ENCODE results near the gene UNC5A. TPM values are rescaled to one million over a fixed set of nuclear protein-coding genes. Genes with fewer than 3 reads are reported as not detected.

Gene UNC5A
- total RNA-seq, 2 experiments from 2014 or later, result not detected

- DNase-seq (no peak), ATAC-seq (no peak)
- Mint-ChIP-seq H3K27me3 (no peaks in the 10 kb centered on the region), H3K9me3 (ENCODE audit: low read depth) (no peaks in the 10 kb centered on the region), H3K36me3 (ENCODE audit: low read depth) (no peaks in the 10 kb centered on the region), H3K27ac (no peak overlapping the region), H3K4me3 (no peak overlapping the region), H3K4me1 (peaks cover 2% of the 10 kb centered on the region)
- POLR2A ChIA-PET, result no interaction called here
- CTCF ChIA-PET, result no interaction called here
- intact Hi-C loops (cut with DNase I, micrococcal nuclease), result no loop called here
Measured at GRCh38 chr5:176889321-176890280, 79.2 kb downstream of the UNC5A start.

DNA sequence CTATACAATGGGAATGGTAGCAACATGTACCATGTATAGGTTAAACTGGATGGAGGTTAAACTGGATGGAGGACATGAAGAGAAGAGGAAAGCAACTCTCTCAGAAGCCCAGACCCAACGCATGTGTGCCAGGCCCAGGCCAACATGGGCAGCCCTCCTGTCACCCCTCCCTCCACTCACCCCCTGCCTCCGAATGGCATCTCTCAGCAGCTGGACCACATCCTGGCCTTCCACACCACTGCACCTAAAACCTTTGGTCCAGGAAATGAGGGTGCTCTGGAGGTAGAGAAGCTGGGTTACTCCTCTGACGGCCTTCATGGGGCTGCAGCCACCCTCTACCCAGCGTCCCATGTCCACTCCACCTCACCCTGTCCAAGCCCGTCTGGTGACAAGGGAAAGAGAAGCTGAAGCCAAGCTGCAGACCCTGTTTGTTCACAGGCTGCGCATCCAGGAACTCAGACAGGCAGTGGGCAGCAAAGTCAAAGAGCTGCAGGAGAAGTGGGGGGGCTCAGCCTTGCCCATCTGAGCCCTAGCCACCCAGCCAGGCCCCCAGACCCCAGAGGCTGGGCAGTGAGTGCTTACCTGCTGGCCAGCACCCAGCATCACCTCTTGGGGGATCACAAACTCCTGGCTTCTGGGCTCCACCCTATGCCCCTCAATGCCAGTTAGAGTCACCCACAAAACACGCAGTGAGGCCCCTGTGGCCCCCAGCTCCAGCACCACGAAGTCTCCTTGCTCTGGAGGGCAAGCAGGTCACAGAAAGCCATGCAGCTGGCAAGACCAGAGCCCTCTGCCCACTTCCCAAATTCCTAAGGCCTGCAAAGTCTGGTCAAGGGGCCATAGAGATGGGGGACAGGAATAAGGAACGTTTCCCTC, 80.3 kb downstream of the UNC5A start:
- ATAC-seq, result no peak
- no peaks in the 10 kb centered on the region for H3K4me1 Mint-ChIP-seq
- ChIA-PET CTCF (no interaction called here), POLR2A (no interaction called here)
- H3K36me3 Mint-ChIP-seq (ENCODE audit: low read depth), result no peaks in the 10 kb centered on the region
- no peaks in the 10 kb centered on the region for H3K27me3 Mint-ChIP-seq
- intact Hi-C loops (cut with DNase I, micrococcal nuclease), result no loop called here
- no peaks in the 10 kb centered on the region for H3K9me3 Mint-ChIP-seq (ENCODE audit: low read depth)
- H3K27ac Mint-ChIP-seq, result no peak overlapping the region
- DNase-seq, result no peak
- H3K4me3 Mint-ChIP-seq, result no peak overlapping the region

DNA sequence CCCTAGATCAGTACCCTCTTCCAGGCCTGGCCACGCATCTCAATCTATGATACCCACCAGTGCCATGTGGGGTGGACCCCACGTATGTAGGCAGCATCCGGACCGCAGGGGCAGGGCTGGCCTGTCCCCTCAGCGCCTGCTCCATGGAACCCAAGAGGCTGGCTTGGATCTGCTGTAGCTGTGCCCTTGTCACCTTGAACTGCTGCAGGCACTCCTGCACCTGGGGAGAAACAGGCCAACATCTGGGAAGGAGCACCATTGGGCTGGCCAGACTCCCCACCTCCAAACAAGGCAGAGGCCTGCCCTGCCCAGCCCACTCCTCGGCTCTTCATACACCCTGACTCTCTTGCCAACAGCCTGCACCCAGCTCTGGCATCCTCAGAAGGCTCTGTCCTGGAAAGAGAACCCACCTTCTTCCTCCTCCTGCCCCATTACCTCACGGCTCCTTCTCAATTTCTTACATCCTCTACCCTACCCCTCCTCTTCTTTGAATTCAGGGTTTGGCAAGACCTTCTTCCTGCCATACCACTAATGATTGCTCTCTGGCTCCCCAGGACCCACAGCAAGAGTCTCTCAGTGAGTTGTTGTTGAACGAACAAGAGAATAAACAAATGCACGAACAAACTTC, 81.1 kb downstream of the UNC5A start:
- intact Hi-C loops (cut with DNase I, micrococcal nuclease), result no loop called here
- Mint-ChIP-seq H3K9me3 (ENCODE audit: low read depth) (no peaks in the 10 kb centered on the region), H3K27me3 (no peaks in the 10 kb centered on the region), H3K36me3 (ENCODE audit: low read depth) (no peaks in the 10 kb centered on the region), H3K27ac (no peak overlapping the region), H3K4me1 (no peaks in the 10 kb centered on the region), H3K4me3 (no peak overlapping the region)
- ATAC-seq, result no peak
- no peak for DNase-seq
- CTCF ChIA-PET, result no interaction called here
- POLR2A ChIA-PET, result no interaction called here

DNA sequence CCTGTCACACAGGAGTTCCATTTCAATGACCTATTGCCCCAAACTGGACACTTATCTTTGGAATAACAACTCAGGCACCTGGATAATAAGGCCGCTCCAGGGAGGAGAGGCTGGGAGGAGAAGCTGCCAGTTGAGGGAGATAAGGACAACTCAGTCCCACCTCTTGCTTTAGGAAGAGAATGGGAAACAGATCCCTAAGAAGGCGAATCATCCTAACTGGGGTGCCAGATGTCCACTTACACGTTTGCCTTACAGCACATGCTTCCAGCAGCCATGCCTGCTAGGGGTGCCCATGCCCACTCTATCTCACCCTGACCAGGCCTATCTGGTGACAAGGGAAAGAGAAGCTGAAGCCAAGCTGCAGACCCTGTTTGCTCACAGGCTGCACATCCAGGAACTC, 82.3 kb downstream of the UNC5A start:
- no peaks in the 10 kb centered on the region for H3K36me3 Mint-ChIP-seq (ENCODE audit: low read depth)
- H3K27ac Mint-ChIP-seq, result no peak overlapping the region
- POLR2A ChIA-PET, result no interaction called here
- DNase-seq, result no peak
- H3K4me3 Mint-ChIP-seq, result no peak overlapping the region
- ATAC-seq, result no peak
- intact Hi-C loops (cut with DNase I, micrococcal nuclease), result no loop called here
- no peaks in the 10 kb centered on the region for H3K9me3 Mint-ChIP-seq (ENCODE audit: low read depth)
- no peaks in the 10 kb centered on the region for H3K27me3 Mint-ChIP-seq
- CTCF ChIA-PET, result interaction anchor here (0.7 kb wide), 1 partner anchor 209 kb away, joined by 3 read pairs; no protein-coding TSS in a partner anchor
- peaks cover 3% of the 10 kb centered on the region for H3K4me1 Mint-ChIP-seq

- H3K27ac Mint-ChIP-seq, result no peak overlapping the region
- H3K4me3 Mint-ChIP-seq, result no peak overlapping the region
- ChIA-PET POLR2A (no interaction called here), CTCF (interaction anchor here (0.6 kb wide), 1 partner anchor 63 kb away, joined by 3 read pairs; no protein-coding TSS in a partner anchor)
- H3K27me3 Mint-ChIP-seq, result no peaks in the 10 kb centered on the region
- DNase-seq (no peak), ATAC-seq (no peak)
- no peaks in the 10 kb centered on the region for H3K9me3 Mint-ChIP-seq (ENCODE audit: low read depth)
- H3K4me1 Mint-ChIP-seq, result peaks cover 7% of the 10 kb centered on the region
- intact Hi-C loops (cut with DNase I, micrococcal nuclease), result no loop called here
- H3K36me3 Mint-ChIP-seq (ENCODE audit: low read depth), result no peaks in the 10 kb centered on the region
Measured at GRCh38 chr5:176894298-176894697, 83.9 kb downstream of the UNC5A start.

DNA sequence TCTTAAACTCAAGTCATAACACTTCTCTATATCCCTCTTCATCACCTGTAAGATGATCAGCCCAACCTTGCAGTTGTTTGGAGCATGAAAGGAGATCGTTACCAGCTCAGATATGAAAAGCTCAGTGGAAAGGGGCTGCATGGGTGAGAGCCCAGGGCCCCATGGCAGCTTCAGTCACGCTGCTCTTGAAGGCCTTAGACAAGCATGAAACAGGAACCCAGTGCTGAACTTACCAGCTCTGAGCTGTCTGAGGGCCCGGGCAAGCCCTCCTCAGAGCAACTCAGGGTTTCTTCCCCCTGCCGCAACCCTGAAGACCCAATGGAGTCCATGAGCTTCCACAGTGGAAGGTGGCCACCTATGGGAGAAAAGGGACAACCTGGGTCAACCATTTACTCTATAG, 85.5 kb downstream of the UNC5A start:
- no peak overlapping the region for H3K27ac Mint-ChIP-seq
- peaks cover 4% of the 10 kb centered on the region for H3K36me3 Mint-ChIP-seq (ENCODE audit: low read depth)
- CTCF ChIA-PET, result interaction anchor here (1.2 kb wide), 3 partner anchors 14 to 235 kb away, joined by 3 read pairs; no protein-coding TSS in a partner anchor
- H3K4me3 Mint-ChIP-seq, result no peak overlapping the region
- H3K27me3 Mint-ChIP-seq, result no peaks in the 10 kb centered on the region
- intact Hi-C loops (cut with DNase I, micrococcal nuclease), result no loop called here
- peaks cover 13% of the 10 kb centered on the region for H3K4me1 Mint-ChIP-seq
- POLR2A ChIA-PET, result no interaction called here
- no peak for DNase-seq
- ATAC-seq, result no peak
- no peaks in the 10 kb centered on the region for H3K9me3 Mint-ChIP-seq (ENCODE audit: low read depth)

DNA sequence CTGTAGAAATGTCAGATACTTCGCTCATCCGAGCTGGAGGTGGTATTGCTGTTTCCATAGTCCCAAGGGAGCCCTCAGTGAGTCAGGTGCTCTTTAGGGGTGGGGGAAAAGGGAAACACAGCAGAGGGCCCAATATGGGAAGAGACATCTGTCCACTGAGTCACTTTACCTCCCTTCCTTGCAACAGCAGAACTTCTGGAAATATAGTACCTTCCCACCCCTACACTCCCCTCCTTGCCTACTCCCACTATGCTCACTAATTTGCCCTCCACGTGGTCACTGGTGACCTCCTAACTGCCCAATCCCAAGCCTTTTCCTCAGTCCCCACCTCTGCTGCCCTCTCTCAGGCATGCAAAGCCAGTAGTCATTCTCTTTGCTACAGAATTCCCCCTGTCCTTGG, 86.9 kb downstream of the UNC5A start:
- Mint-ChIP-seq H3K4me1 (peaks cover 28% of the 10 kb centered on the region), H3K9me3 (ENCODE audit: low read depth) (no peaks in the 10 kb centered on the region), H3K36me3 (ENCODE audit: low read depth) (peaks cover 17% of the 10 kb centered on the region), H3K27me3 (no peaks in the 10 kb centered on the region), H3K4me3 (no peak overlapping the region), H3K27ac (no peak overlapping the region)
- no peak for DNase-seq
- ATAC-seq, result no peak
- intact Hi-C loops (cut with DNase I, micrococcal nuclease), result no loop called here
- ChIA-PET POLR2A (no interaction called here), CTCF (interaction anchor here (2.9 kb wide), 1 partner anchor 12 kb away, joined by 11 read pairs; no protein-coding TSS in a partner anchor)

- POLR2A ChIA-PET, result no interaction called here
- CTCF ChIA-PET, result interaction anchor here (0.6 to 2.9 kb wide), 4 partner anchors 10 to 239 kb away, joined by 3 to 11 read pairs (median 4); no protein-coding TSS in a partner anchor
- ATAC-seq, result no peak
Measured at GRCh38 chr5:176899296-176899891, 89.0 kb downstream of the UNC5A start, which contains the start of gene HK3. Gene HK3, minus strand, starts transcription at chr5:176899346. Its CDS starts 3,187 bp downstream, at chr5:176896159.

DNA sequence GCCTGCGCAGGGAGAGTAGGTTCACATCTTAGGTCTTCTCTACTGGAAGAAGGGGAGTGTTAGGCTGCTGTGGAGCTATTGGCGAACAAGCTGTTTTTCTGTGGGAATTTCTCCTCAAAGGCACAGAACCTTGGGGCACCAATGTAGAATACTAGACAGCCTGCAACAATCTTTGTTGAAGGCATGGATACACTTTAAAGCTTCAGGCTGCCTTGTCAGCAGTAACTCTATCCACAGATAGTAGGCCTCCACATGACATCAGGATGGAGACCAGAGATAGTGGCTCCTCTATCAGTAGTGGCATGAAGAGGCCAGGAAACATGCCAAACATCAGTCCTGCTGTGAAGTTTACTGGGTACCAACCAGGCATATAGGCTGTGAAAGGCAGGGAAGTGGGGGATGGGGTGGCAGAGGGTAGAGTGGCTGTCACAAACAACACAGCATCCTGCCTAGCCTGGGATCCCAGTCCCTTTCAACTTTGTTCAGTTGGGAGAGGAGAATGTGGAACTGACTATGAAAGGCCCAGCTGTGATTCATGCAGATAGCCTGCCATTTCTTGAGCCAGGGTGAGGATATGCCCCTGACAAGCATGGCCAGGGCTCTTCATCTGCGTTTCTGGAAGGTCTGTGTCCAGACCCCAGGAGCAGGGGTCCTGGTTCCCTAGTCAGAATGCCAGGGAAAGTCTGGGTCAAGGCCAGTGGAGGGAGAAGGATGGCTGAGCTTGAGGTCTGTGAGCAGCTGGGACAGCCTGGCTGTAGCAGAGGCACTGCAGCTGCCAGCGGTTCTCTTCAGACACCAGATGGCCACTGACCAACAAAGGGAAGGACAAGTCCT, 89.8 kb downstream of the UNC5A start:
- ATAC-seq, result no peak
- Mint-ChIP-seq H3K27ac (no peak overlapping the region), H3K36me3 (ENCODE audit: low read depth) (peaks cover 32% of the 10 kb centered on the region), H3K27me3 (no peaks in the 10 kb centered on the region), H3K4me1 (peaks cover 30% of the 10 kb centered on the region), H3K4me3 (no peak overlapping the region), H3K9me3 (ENCODE audit: low read depth) (no peaks in the 10 kb centered on the region)
- DNase-seq, result no peak
- CTCF ChIA-PET, result interaction anchor here (0.8 to 2.9 kb wide), 5 partner anchors 9 to 239 kb away, joined by 3 to 11 read pairs (median 6); no protein-coding TSS in a partner anchor
- POLR2A ChIA-PET, result no interaction called here
- intact Hi-C loops (cut with DNase I, micrococcal nuclease), result loop anchor here in 1 of 2 experiments (5.0 kb wide), 1 partner anchor 248 kb away; no protein-coding TSS in a partner anchor

More at GRCh38 chr5:176899296-176899891, 89.0 kb downstream of the UNC5A start, which contains the start of gene HK3:
- intact Hi-C loops (cut with DNase I, micrococcal nuclease), result no loop called here
- no peaks in the 10 kb centered on the region for H3K27me3 Mint-ChIP-seq
- peaks cover 27% of the 10 kb centered on the region for H3K36me3 Mint-ChIP-seq (ENCODE audit: low read depth)
- H3K4me3 Mint-ChIP-seq, result no peak within 1 kb of the TSS
- no peak for DNase-seq
- no peak within 1 kb of the TSS for H3K27ac Mint-ChIP-seq
- H3K4me1 Mint-ChIP-seq, result peaks cover 30% of the 10 kb centered on the region
- no peaks in the 10 kb centered on the region for H3K9me3 Mint-ChIP-seq (ENCODE audit: low read depth)

DNA sequence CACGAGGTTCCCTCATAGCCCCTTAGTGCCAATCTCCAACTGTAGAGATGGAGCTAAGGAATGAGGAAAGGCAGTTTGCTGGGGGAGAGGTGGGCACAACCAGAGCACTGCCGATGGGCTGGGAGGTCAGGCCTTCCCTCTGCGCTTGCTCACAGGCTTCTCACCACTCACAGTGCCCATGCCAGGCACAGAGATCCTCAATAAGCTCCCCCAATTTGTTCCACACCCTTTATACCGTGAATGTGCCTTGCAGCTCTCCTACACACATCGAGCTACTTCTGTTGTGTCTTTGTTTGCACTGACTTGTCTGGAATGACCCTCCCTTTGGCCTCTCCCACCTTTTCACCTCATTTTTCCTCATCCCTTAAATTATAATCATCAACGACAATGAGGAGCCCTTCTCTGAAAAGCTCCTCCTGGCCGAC, 90.4 kb downstream of the UNC5A start:
- Mint-ChIP-seq H3K4me3 (no peak overlapping the region), H3K9me3 (ENCODE audit: low read depth) (no peaks in the 10 kb centered on the region), H3K4me1 (peaks cover 30% of the 10 kb centered on the region), H3K27me3 (no peaks in the 10 kb centered on the region), H3K36me3 (ENCODE audit: low read depth) (peaks cover 38% of the 10 kb centered on the region), H3K27ac (no peak overlapping the region)
- CTCF ChIA-PET, result interaction anchor here (0.6 to 1.7 kb wide), 4 partner anchors 9 to 484 kb away, joined by 3 to 7 read pairs (median 3); no protein-coding TSS in a partner anchor
- no peak for DNase-seq
- POLR2A ChIA-PET, result no interaction called here
- intact Hi-C loops (cut with DNase I, micrococcal nuclease), result loop anchor here in 1 of 2 experiments (5.0 kb wide), 1 partner anchor 248 kb away; no protein-coding TSS in a partner anchor
- ATAC-seq, result no peak
